Esophagus (tissue), 2 donors: ENCODE measurements around the gene SMAD6. TPM values are rescaled to one million over a fixed set of nuclear protein-coding genes. Genes with fewer than 3 reads are reported as not detected.

Experiments
- H3K27ac ChIP-seq, 2 donors: one replicate each; pipeline ENCODE4 v1.5.1; 2013; ENCODE audit warnings: low read depth in 2 of 2, mild to moderate bottlenecking in 2 of 2, inconsistent platforms in 1 of 2, low read length in 1 of 2, moderate library complexity in 1 of 2
- H3K27me3 ChIP-seq, 2 donors: one replicate each; pipeline ENCODE4 v1.6.1; 2013; ENCODE audit warnings: low read length in 2 of 2, control low read depth in 1 of 2, mild to moderate bottlenecking in 1 of 2; ENCODE audit not compliant: insufficient read depth in 2 of 2, control insufficient read depth in 1 of 2
- H3K36me3 ChIP-seq, 2 donors: one replicate each; pipeline ENCODE4 v1.6.1; 2013; ENCODE audit warnings: low read length in 1 of 2; ENCODE audit not compliant: control insufficient read depth in 2 of 2, insufficient read depth in 2 of 2
- H3K4me1 ChIP-seq, 2 donors: one replicate each; pipeline ENCODE4 v1.6.1; 2013; ENCODE audit warnings: low read length in 1 of 2; ENCODE audit not compliant: control insufficient read depth in 2 of 2, insufficient read depth in 2 of 2
- H3K4me3 ChIP-seq, 2 donors: one replicate each; pipeline ENCODE4 v1.5.1; 2013; ENCODE audit warnings: low read length in 2 of 2, mild to moderate bottlenecking in 2 of 2, low read depth in 1 of 2, moderate library complexity in 1 of 2
- H3K9me3 ChIP-seq, 2 donors: one replicate each; pipeline ENCODE4 v1.6.1; 2013; ENCODE audit warnings: mild to moderate bottlenecking in 2 of 2, low read depth in 1 of 2, low read length in 1 of 2, moderate library complexity in 1 of 2; ENCODE audit not compliant: control insufficient read depth in 2 of 2, insufficient read depth in 1 of 2
- WGBS, 2 donors: extraction: QIAGEN DNeasy Blood & Tissue Kit; methylation state at CpG; one replicate each; pipeline ENCODE4 v1.1.7; 2013; 5-methylcytosine and 5-hydroxymethylcytosine counted together
- polyA plus RNA-seq, 2 donors: library from polyadenylated mRNA; stranded (reverse); fragments of 200-250 nt; gene quantifications; one replicate each; pipeline ENCODE4 v1.2.3, GENCODE V29; 2013
- donor health status: healthy with polysubstance abuse.
- donor health status: Bipolar disorder and iron deficiency.

Gene SMAD6
- polyA plus RNA-seq, 2 donors: 0.75 to 1.6 TPM

DNA sequence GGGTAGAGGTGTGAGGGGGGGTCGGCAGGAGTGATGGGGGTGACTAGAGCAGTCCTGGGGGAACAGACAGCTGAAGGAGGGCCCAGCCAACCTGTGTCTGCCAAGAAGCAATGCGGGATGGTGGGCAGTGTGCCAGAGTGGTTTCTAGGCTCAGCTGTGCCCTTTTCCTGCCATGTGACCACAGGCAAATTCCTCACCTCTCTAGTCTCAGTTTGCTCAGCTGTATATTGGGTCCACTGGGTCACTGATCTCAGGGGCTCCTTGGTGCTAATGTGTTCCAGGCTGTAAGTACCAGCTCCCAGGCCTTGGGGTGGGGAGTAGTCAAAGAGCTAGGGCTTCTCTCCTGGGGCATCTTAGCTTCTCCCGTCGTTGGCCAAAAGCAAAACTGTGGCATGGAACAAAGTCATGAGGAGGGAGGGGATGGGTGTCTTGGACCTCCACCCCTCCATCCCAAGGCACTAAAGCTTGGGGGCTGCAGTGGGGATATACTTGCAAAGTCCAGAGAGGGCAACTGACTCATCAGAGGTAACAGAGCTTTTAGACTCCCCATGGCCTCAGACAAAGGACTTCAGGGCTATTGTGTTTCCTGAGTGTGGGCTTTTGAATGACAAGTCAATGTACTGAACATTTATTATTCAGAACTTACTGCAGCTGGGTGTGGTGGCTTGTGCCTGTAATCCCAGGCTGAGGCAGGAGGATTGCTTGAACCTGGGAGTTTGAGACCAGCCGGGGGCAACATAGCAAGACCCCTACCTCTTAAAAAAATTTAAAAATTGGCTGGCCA, 20.9 kb downstream of the SMAD6 start:
- no peaks in the 10 kb centered on the region for H3K36me3 ChIP-seq

DNA sequence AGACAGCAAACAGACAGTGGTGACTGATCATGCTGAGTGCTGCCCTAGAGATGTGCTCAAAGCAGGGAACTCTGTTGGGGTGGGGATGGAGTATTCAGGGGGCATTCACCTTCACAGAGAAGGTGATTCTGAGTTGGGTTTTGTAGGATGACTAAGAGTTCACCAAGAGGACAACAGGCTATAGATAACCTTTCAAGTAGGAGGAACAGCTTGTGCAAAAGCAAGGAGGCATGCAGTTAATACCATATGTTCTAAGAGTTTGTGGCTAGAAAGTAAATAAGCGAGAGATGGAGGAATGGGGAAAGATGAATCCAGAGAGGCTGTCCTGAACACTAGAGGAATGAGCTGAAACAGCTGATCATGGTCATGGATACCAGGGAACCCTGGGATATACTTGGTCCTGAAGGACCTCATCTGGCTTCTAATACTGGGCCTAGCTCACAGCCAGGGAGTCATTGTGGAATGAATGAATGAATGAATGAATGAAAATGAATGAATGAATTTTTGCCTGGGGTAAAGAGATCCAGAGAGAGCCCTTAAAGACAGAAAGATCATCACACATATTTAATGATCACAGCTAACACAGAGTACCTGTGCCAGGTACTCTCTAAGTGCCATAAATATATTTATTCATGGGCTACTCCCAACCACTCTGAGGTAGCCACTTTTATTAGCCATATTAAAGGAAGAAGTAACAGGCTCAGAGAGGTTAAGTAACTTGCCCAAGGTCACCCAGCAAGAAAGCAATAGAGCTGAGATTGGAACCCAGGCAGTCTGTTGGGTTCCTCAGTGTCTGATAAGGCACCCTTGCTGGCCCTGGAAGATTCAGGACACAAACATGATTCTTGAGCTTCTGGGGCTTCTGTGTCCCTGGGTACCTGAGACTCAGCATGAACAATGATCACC, 22.0 kb downstream of the SMAD6 start:
- WGBS, 2 donors: 87 to 89% methylated on average over 1 of the region's 1 CpG
- H3K4me3 ChIP-seq: no peak overlapping the region
- no peak overlapping the region for H3K27ac ChIP-seq

More for the DNA sequence above, 20.9 kb downstream of the SMAD6 start:
- Histone ChIP-seq H3K27me3 (no peaks in the 10 kb centered on the region), H3K9me3 (no peaks in the 10 kb centered on the region), H3K4me3 (no peak overlapping the region), H3K27ac (no peak overlapping the region), H3K4me1 (peaks cover 2 to 4% of the 10 kb centered on the region in 2 donors)
- WGBS, 2 donors: 69 to 78% methylated on average over 5 of the region's 5 CpGs

GRCh38 chr15:66724732-66725463, 22.9 kb downstream of the SMAD6 start:
- Histone ChIP-seq H3K4me1 (peaks cover 2 to 4% of the 10 kb centered on the region in 2 donors), H3K36me3 (no peaks in the 10 kb centered on the region), H3K9me3 (no peaks in the 10 kb centered on the region), H3K27me3 (no peaks in the 10 kb centered on the region), H3K4me3 (no peak overlapping the region), H3K27ac (no peak overlapping the region)
- 43 to 63% methylated on average over 14 of the region's 14 CpGs for WGBS, 2 donors

More for the DNA sequence above, 22.0 kb downstream of the SMAD6 start:
- peaks cover 2 to 4% of the 10 kb centered on the region in 2 donors for H3K4me1 ChIP-seq
- no peaks in the 10 kb centered on the region for H3K27me3 ChIP-seq
- no peaks in the 10 kb centered on the region for H3K9me3 ChIP-seq
- H3K36me3 ChIP-seq: no peaks in the 10 kb centered on the region

- H3K27ac ChIP-seq: no peak overlapping the region
- H3K4me1 ChIP-seq: peaks cover 2 to 4% of the 10 kb centered on the region in 2 donors
- H3K36me3 ChIP-seq: no peaks in the 10 kb centered on the region
- no peak overlapping the region for H3K4me3 ChIP-seq
- no peaks in the 10 kb centered on the region for H3K9me3 ChIP-seq
- no peaks in the 10 kb centered on the region for H3K27me3 ChIP-seq
These were observed 23.4 kb downstream of the SMAD6 start for GRCh38 chr15:66725464-66725785.

GRCh38 chr15:66726386-66726785, 24.4 kb downstream of the SMAD6 start:
- Histone ChIP-seq H3K4me3 (no peak overlapping the region), H3K27me3 (no peaks in the 10 kb centered on the region), H3K27ac (no peak overlapping the region), H3K4me1 (no peaks in the 10 kb centered on the region), H3K9me3 (no peaks in the 10 kb centered on the region), H3K36me3 (no peaks in the 10 kb centered on the region)
- WGBS, 2 donors: 86 to 93% methylated on average over 2 of the region's 2 CpGs

- Histone ChIP-seq H3K27me3 (no peaks in the 10 kb centered on the region), H3K4me3 (no peak overlapping the region), H3K27ac (peak overlapping the region; percentile 23 to 54), H3K36me3 (no peaks in the 10 kb centered on the region), H3K4me1 (no peaks in the 10 kb centered on the region), H3K9me3 (no peaks in the 10 kb centered on the region)
- 63 to 70% methylated on average over 26 of the region's 26 CpGs for WGBS, 2 donors
These were observed 27.4 kb downstream of the SMAD6 start for GRCh38 chr15:66729331-66729951.

- no peak overlapping the region for H3K4me3 ChIP-seq
- 85 to 86% methylated on average over 4 of the region's 4 CpGs for WGBS, 2 donors
- no peak overlapping the region for H3K27ac ChIP-seq
- H3K36me3 ChIP-seq: no peaks in the 10 kb centered on the region
- no peaks in the 10 kb centered on the region for H3K27me3 ChIP-seq
- H3K9me3 ChIP-seq: no peaks in the 10 kb centered on the region
- peaks cover 1 to 4% of the 10 kb centered on the region in 2 donors for H3K4me1 ChIP-seq
These were observed 28.4 kb downstream of the SMAD6 start for GRCh38 chr15:66730168-66731021.

GRCh38 chr15:66733976-66734375, 31.9 kb downstream of the SMAD6 start:
- Histone ChIP-seq H3K27me3 (no peaks in the 10 kb centered on the region), H3K9me3 (no peaks in the 10 kb centered on the region), H3K27ac (peak overlapping the region in 1 of 2 donors; percentile 51), H3K4me3 (no peak overlapping the region), H3K36me3 (no peaks in the 10 kb centered on the region), H3K4me1 (peaks cover 4% of the 10 kb centered on the region in 2 donors)
- 67 to 71% methylated on average over 11 of the region's 11 CpGs for WGBS, 2 donors
